ENCODE results near the gene BIRC2.

Gene BIRC2

GRCh38 chr11:102317099-102317767 lies 29.8 kb upstream of the BIRC2 start, which contains the start of gene BIRC3 (continued):
- TF ChIP-seq PATZ1 (tag by site-specific recombination; IDR thresholded peaks at IDR 0.05) = peak; percentile 88; the same call in 1 of the 2 replicates
- TF ChIP-seq CTCF (tag by site-specific recombination; IDR thresholded peaks at IDR 0.05) = peak; percentile 98
- no peak for TF ChIP-seq ZNF138 (tag by site-specific recombination; IDR thresholded peaks at IDR 0.05; ENCODE audit: borderline replicate concordance)
- no peak for TF ChIP-seq KLF7 (tag by site-specific recombination; IDR thresholded peaks at IDR 0.05; ENCODE audit: borderline replicate concordance)
- 0 out of 2 replicates have a peak, but pooled peaks have one; percentile 68 for TF ChIP-seq ZBTB10 (tag by site-specific recombination; IDR thresholded peaks at IDR 0.05)
- TF ChIP-seq ZNF791 (tag by site-specific recombination; IDR thresholded peaks at IDR 0.05) = no peak
- TF ChIP-seq ZNF692 (tag by site-specific recombination; IDR thresholded peaks at IDR 0.05) = peak; percentile 68
- no peak for TF ChIP-seq ZNF654 (tag by site-specific recombination; IDR thresholded peaks at IDR 0.05; ENCODE audit: low read depth)
- no peak for TF ChIP-seq ZNF280C (tag by site-specific recombination; IDR thresholded peaks at IDR 0.05)
- TF ChIP-seq ZNF16 (tag by site-specific recombination; IDR thresholded peaks at IDR 0.05; ENCODE audit: low read depth) = no peak
- no peak for TF ChIP-seq SETDB1 (IDR thresholded peaks at IDR 0.05; ENCODE audit: insufficient read length, low read length)
- no peak for TF ChIP-seq ZNF239 (tag by site-specific recombination; IDR thresholded peaks at IDR 0.05)
- TF ChIP-seq ZNF423 (tag by site-specific recombination; IDR thresholded peaks at IDR 0.05) = peak; percentile 57; the same call in 1 of the 2 replicates
- TF ChIP-seq ZNF747 (tag by site-specific recombination; IDR thresholded peaks at IDR 0.05) = no peak
- TF ChIP-seq ZNF248 (tag by site-specific recombination; IDR thresholded peaks at IDR 0.05) = no peak
- peak; percentile 77 for TF ChIP-seq SP7 (tag by site-specific recombination; IDR thresholded peaks at IDR 0.05)
- peak; percentile 65; the same call in 1 of the 2 replicates for TF ChIP-seq EGR2 (tag by site-specific recombination; IDR thresholded peaks at IDR 0.05; ENCODE audit: low read depth)
- no peak for TF ChIP-seq ZNF621 (tag by site-specific recombination; IDR thresholded peaks at IDR 0.05)
- 0 out of 2 replicates have a peak, but pooled peaks have one; percentile 57 for TF ChIP-seq KLF17 (tag by site-specific recombination; IDR thresholded peaks at IDR 0.05)
- no peak for TF ChIP-seq PRDM6 (tag by site-specific recombination; IDR thresholded peaks at IDR 0.05)
- peak; percentile 79; the same call in 1 of the 2 replicates for TF ChIP-seq ZEB2 (tag by site-specific recombination; IDR thresholded peaks at IDR 0.05)
- no peak for TF ChIP-seq ZNF768 (tag by site-specific recombination; IDR thresholded peaks at IDR 0.05)
- TF ChIP-seq MEIS1 (CRISPR knock-in tag; IDR thresholded peaks at IDR 0.05; ENCODE audit: borderline replicate concordance) = no peak
- TF ChIP-seq ZNF202 (tag by site-specific recombination; IDR thresholded peaks at IDR 0.05; ENCODE audit: borderline replicate concordance) = no peak
- TF ChIP-seq ZNF174 (tag by site-specific recombination; IDR thresholded peaks at IDR 0.05) = no peak
- 0 out of 2 replicates have a peak, but pooled peaks have one; percentile 31 for TF ChIP-seq ZNF580 (tag by site-specific recombination; IDR thresholded peaks at IDR 0.05)
